Activated T-cell treated with anti-CD3 and anti-CD28 coated beads for 1 hour (primary cell): ENCODE results near the gene TLK1.
A peak's percentile ranks its signal among the peaks of the same experiment; 100 is the strongest.

Source experiments
- DNase-seq: peaks from one replicate; pipeline ENCODE4 v3.0.0-alpha.2; 2020; ENCODE audit warnings: low read depth

Gene TLK1

DNA sequence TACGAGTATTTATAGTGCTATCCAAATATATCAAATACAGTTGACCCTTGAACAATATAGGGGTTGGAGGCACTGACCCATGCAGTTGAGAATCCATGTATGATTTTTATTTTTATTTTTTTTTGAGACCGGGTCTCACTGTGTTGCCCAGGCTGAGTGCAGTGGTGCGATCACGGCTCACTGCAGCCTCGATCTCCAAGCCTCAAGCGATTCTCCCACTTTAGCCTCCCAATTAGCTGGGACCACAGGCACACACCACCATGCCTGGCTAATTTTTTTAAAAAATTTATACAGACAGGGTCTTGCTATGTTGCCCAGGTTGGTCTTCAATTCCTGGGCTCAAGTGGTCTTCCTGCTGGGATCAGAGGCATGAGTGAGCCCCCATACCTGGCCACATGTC is 161.0 kb downstream of the TLK1 start:
- no peak for DNase-seq

GRCh38 chr2:170997893-170998597 is 162.6 kb downstream of the TLK1 start:
- DNase-seq = no peak

DNA sequence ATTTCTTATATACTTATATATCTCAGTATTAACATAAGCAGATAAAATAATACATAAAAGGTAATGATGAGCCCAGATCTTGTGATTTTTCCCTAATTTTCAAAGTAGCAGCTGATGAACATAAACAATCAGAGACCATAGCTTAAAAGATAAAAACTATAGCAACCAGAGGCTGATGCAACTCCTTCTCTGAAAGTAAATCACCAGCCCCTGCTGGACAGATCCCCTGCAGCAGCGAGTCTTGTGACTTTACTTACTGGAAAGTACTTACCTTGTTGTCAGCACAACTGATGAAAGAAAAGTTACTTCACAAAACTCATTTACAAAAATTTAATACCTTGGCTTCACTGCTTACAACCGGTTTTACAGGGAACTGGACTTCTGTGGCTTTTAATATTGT is 164.4 kb downstream of the TLK1 start:
- DNase-seq = no peak

- DNase-seq = no peak
Observed at GRCh38 chr2:170991398-170992182, 169.1 kb downstream of the TLK1 start.

DNA sequence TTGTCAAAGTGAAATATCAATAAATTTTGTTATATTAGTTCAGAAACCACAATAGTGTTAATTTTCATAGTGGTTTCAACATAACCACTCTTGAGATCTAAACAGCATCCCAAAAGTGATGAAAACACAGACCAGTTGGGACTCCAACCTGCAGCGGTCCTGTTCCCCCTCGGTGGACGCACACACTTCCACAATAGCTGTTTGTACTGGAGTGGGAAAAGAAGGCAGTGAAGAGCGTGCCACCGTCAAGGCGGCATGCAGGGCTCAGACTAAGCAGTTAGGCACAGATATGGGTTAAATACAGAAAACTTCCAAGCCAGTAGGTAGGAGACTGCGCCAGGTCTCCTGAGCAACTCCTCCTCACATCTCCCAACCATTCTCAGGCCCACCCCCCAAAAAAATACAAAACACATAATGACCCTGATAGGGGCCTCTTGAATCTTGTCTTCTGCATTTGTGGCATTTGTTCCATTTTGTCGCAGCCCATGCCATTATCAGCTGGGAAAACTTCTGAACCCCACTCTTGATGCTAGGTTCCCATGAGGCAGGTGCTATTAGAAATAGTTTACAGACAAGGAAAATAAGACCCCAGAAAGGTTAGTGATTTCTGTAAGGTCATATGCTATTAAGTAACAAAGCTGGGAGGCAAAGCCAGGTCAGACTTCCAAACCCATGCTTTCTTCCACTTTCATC is 174.0 kb downstream of the TLK1 start:
- no peak for DNase-seq

DNA sequence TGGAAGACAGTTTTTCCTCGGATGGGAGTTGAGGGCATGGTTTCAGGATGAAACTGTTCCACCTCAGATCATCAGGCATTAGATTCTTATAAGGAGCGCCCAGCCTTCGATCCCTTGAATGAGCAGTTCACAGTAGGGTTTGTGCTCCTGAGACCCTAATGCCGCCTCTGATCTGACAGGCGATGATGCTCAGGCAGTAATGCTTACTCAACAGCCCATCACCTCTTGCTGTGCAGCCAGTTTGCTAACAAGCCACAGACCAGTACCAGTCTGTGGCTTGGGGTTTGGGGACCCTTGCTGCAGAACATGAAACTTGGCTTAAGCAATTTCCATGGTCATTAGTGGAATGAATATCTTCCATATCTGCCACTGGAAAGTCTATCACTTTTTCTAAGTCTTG is 175.3 kb downstream of the TLK1 start:
- DNase-seq = no peak

DNA sequence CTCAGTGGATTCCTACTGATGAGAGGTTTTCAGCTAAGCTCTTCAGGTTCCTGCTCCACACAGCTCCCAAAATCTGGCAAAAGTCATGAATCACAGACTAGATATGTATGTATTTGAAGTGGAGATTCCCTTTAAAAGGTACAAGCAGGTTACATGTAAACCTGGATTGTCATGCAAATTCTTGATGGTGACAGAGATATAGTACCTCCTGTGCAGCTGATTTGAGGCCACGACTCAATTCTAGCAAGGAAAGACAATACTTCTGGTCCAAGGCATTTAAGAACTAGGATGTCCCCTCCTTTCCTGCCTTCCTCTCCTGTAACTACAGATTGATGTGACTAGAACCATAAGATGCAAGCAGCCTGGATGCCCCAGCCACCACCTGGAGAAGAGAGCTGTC is 176.6 kb downstream of the TLK1 start:
- DNase-seq = no peak

DNA sequence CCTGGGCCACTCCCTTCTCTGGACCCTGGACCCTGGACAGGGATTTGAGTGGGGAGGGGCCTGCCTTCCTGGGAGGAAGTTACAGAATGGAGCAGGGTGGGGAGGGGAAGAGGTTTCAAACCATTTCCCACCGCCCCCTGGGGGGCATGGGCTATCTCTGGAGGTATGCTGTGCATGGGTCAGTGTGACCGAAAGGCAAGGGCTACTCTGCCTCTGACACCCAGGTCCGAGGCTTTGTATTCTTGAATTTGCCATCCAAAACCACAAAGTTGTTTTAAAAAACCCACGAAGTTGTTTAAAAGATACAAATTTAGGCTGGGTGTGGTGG is 184.8 kb downstream of the TLK1 start:
- DNase-seq = no peak

GRCh38 chr2:170975127-170975942 is 185.4 kb downstream of the TLK1 start:
- DNase-seq = no peak

DNA sequence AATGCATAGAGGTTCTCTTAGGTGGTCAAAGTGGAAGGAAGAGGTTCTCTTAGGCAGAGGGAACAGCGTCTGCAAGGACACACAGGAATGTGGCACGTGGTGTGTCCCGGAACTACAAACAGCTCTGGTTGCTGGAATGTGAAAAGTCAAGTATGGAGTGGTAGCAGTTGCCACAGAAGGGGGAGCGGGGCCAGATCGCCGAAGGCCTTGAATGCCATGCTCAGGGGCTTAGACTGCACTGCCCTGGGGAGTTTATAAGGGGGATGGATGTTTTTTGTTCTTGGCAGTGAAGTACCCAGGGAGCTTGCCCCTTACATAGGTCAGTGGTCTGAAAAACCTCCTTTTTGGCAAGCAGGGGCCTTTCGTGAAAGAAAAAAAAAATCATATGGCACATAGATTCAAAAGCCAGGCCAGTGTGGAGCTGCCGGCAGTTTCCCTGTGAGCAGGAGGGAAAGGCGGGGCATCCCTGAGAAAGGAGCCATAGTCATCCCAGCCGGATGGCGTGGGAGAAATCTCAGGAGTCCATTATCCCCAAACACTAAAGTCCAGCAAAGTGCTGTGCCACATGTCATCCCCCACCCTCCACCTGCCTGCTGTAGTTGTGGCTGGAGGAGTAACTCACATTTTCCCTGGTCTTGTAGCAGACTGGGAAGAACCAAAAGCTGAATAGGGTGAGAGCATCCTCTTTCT is 186.2 kb downstream of the TLK1 start:
- no peak for DNase-seq

DNA sequence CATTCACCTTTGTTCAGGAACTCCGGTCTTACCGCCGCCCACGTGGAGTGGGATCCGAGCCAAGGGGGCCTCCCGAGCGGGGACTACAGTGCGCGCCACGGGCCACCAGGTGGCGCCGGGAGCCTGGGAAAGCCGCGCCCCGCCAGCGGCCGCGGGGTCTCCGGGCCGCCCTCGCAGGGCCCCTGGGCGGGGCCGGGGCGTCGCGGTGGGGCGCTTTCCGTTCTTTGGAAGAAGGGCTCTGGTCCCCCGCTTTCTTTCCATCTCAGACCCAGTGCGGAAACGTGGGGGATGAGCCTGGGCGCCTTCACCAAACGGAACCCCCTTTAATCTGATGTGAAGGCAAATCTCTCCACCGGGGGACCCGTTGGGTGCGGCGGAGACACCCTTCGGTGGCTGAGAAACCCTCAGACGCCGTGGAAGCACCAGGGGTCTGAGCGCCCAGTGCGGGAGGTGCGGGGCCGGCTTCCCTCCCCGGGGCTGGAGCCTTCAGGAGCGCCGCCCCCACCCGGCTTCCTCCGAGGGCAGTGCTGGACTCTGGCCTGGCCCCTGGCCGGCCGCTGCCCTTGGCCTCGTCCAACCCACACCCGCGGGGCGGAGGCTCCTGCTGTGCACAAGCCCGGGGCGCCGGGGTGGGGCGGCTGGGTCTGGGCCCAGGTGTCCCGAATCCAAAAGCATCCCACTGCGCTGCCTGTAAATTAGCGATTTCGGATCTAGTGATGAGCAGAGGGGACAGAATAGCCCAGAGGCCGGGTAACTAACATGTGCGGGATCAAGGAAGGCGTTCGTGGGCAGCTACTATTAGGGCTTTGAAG is 187.0 kb downstream of the TLK1 start:
- DNase-seq = peak; percentile 84

GRCh38 chr2:170973225-170973491 is 187.5 kb downstream of the TLK1 start:
- DNase-seq = no peak

- DNase-seq = no peak
Observed at GRCh38 chr2:170972296-170973224, 188.1 kb downstream of the TLK1 start.

DNA sequence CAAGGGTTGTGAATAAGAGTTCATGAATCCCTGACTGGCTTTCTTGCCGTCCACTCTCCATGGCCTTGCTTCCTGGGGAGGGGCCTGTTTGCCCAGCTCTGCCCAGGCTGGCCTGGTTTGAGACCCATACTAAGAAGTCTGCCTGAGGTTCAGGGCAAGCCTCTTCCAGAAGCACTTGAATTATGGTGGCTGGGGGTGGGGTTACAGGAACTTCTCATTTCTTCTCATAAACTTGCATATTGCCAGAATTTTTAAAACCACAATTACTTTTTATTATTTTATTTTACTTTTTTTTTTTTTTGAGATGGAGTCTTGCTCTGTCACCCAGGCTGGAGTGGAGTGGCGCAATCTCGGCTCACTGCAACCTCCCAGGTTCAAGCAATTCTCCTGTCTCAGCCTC is 189.6 kb downstream of the TLK1 start:
- no peak for DNase-seq

GRCh38 chr2:170969872-170970496 is 190.7 kb downstream of the TLK1 start:
- no peak for DNase-seq

DNA sequence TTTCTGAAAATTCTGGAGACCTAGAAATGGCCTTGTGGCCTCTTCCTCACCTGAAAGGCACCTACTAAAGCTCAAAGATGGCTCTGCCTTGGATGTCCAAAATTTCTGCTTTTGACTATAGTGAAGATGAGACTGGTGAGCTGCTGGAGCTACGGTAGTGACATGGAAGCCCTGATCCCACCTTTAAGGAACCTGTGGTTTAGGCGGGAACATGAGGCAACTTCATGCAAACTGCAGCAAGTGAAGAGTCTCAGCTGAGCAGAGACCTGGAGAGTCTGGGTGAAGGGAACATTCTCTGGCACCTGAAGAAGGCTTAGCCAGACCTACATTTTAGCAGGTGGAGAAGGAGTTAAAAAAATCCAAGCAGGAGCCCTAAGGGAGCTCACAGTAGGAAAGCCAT is 191.7 kb downstream of the TLK1 start:
- DNase-seq = no peak

GRCh38 chr2:170968205-170969003 is 192.3 kb downstream of the TLK1 start:
- no peak for DNase-seq

DNA sequence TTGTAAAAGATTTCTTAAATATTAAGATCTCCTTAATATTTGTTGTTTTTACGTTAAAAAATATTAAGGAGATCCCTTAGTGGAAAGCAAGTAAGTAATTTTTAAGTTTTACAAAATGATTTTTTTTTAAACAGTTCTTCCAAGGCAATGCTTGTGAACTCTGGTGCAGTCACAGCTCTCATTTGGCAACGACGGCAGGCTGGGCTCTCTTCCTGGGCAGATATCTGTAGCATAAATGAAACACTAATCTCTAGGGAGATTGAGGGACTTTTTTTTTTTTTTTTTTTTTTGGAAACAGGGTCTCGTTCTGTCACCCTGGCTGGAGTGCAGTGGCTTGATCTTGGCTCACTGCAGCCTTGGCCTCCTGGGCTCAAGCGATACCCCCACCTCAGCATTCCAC is 193.1 kb downstream of the TLK1 start:
- DNase-seq = no peak
